GM12878 (cell line): ENCODE measurements around the gene ASMTL. TPM values are rescaled to one million over a fixed set of nuclear protein-coding genes. Genes with fewer than 3 reads are reported as not detected.
A peak's percentile ranks its signal among the peaks of the same experiment; 100 is the strongest.

ENCODE experiments used
- CTCF ChIP-seq, 3 experiments: IDR thresholded peaks in 2 of 3; conservative IDR thresholded peaks in 1 of 3; 2 replicates each; pipeline ENCODE4 v1.5.1; 2011; ENCODE audit warnings: low read depth in 3 of 3, low read length in 3 of 3, mild to moderate bottlenecking in 3 of 3, control low read depth in 2 of 3, moderate library complexity in 2 of 3, inconsistent platforms in 1 of 3, mixed read lengths in 1 of 3; ENCODE audit not compliant: control insufficient read depth in 2 of 3, insufficient read depth in 1 of 3; ENCODE audit errors: extremely low read depth in 1 of 3
- FOXK2 ChIP-seq: fragments of 450-650 bp; IDR thresholded peaks from 2 replicates; pipeline ENCODE4 v1.6.1; 2017; ENCODE audit warnings: mild to moderate bottlenecking, moderate library complexity
- HDAC6 ChIP-seq: fragments of 200-600 bp; sonication (generic); IDR thresholded peaks from one replicate; pipeline ENCODE4 v1.8.0; 2017; ENCODE audit warnings: antibody characterized with exemption; ENCODE audit not compliant: unreplicated experiment
- HDGF ChIP-seq: fragments of 450-650 bp; IDR thresholded peaks from 2 replicates; pipeline ENCODE4 v1.6.1; 2016; ENCODE audit warnings: antibody characterized with exemption
- IRF5 ChIP-seq: fragments of 450-650 bp; IDR thresholded peaks from 2 replicates; pipeline ENCODE4 v1.6.1; 2017; ENCODE audit warnings: borderline replicate concordance
- KLF5 ChIP-seq: fragments of 450-650 bp; IDR thresholded peaks from 2 replicates; pipeline ENCODE4 v1.6.1; 2014; ENCODE audit warnings: mild to moderate bottlenecking; ENCODE audit not compliant: partially characterized antibody
- LARP7 ChIP-seq: fragments of 450-650 bp; IDR thresholded peaks from 2 replicates; pipeline ENCODE4 v1.6.1; 2017; ENCODE audit warnings: mild to moderate bottlenecking
- NBN ChIP-seq: fragments of 450-650 bp; IDR thresholded peaks from 2 replicates; pipeline ENCODE4 v1.6.1; 2016
- NFIC ChIP-seq: IDR thresholded peaks from 2 replicates; pipeline ENCODE4 v1.6.1; 2012; ENCODE audit warnings: low read depth, mild to moderate bottlenecking, inconsistent platforms, low read length, moderate library complexity
- PKNOX1 ChIP-seq: fragments of 450-650 bp; IDR thresholded peaks from 2 replicates; pipeline ENCODE4 v1.6.1; 2016; ENCODE audit warnings: mild to moderate bottlenecking
- POLR2A ChIP-seq: IDR thresholded peaks from 2 replicates; pipeline ENCODE4 v1.6.1; 2011; ENCODE audit warnings: low read depth, mild to moderate bottlenecking, low read length
- POLR2AphosphoS2 ChIP-seq: IDR thresholded peaks from 2 replicates; pipeline ENCODE4 v1.6.1; 2011; ENCODE audit warnings: low read depth, mild to moderate bottlenecking, low read length, improper control_type of control experiment, moderate library complexity
- RAD21 ChIP-seq: IDR thresholded peaks from 2 replicates; pipeline ENCODE4 v1.6.1; 2011; ENCODE audit warnings: mild to moderate bottlenecking, low read depth, low read length, moderate library complexity; ENCODE audit not compliant: insufficient read depth
- RB1 ChIP-seq: fragments of 450-650 bp; formaldehyde crosslinking; IDR thresholded peaks from 2 replicates; pipeline ENCODE4 v1.6.1; 2017; ENCODE audit warnings: mild to moderate bottlenecking, borderline replicate concordance
- REST ChIP-seq: IDR thresholded peaks from 2 replicates; pipeline ENCODE4 v1.6.1; 2012; ENCODE audit warnings: mild to moderate bottlenecking, low read depth, low read length
- SMAD1 ChIP-seq: fragments of 450-650 bp; IDR thresholded peaks from 2 replicates; pipeline ENCODE4 v1.6.1; 2018; ENCODE audit warnings: mild to moderate bottlenecking, low read depth; ENCODE audit not compliant: partially characterized antibody
- SPI1 ChIP-seq: IDR thresholded peaks from 2 replicates; pipeline ENCODE4 v1.6.1; 2011; ENCODE audit warnings: low read depth, mild to moderate bottlenecking, low read length, moderate library complexity, borderline replicate concordance; ENCODE audit not compliant: insufficient read depth
- SREBF1 ChIP-seq: IDR thresholded peaks from 2 replicates; pipeline ENCODE4 v1.6.1; 2012; ENCODE audit warnings: mild to moderate bottlenecking, low read length
- TAF1 ChIP-seq: IDR thresholded peaks from 2 replicates; pipeline ENCODE4 v1.6.1; 2011; ENCODE audit warnings: mild to moderate bottlenecking, low read depth, low read length, borderline replicate concordance
- TBL1XR1 ChIP-seq: IDR thresholded peaks from 2 replicates; pipeline ENCODE4 v1.6.1; 2012; ENCODE audit warnings: low read depth, low read length, improper control_type of control experiment
- TCF7 ChIP-seq: IDR thresholded peaks from 2 replicates; pipeline ENCODE4 v1.6.1; 2014; ENCODE audit warnings: antibody characterized with exemption, borderline replicate concordance
- YBX1 ChIP-seq: fragments of 450-650 bp; IDR thresholded peaks from 2 replicates; pipeline ENCODE4 v1.6.1; 2016; ENCODE audit warnings: antibody characterized with exemption
- YY1 ChIP-seq: IDR thresholded peaks from 2 replicates; pipeline ENCODE4 v1.6.1; 2011; ENCODE audit warnings: low read depth, mild to moderate bottlenecking, low read length
- ZNF207 ChIP-seq: fragments of 450-650 bp; IDR thresholded peaks from 2 replicates; pipeline ENCODE4 v1.6.1; 2014; ENCODE audit warnings: antibody characterized with exemption, mild to moderate bottlenecking, borderline replicate concordance
- ZNF217 ChIP-seq: fragments of 450-650 bp; IDR thresholded peaks from 2 replicates; pipeline ENCODE4 v1.6.1; 2017; ENCODE audit warnings: antibody characterized with exemption, mild to moderate bottlenecking
- ZNF384 ChIP-seq: IDR thresholded peaks from 2 replicates; pipeline ENCODE4 v1.6.1; 2012; ENCODE audit warnings: low read depth, mild to moderate bottlenecking, low read length, improper control_type of control experiment, borderline replicate concordance
- polyA plus RNA-seq, 11 experiments: library from polyadenylated mRNA; depleted of rRNA in 4 of 11; unstranded in 6 of 11; stranded (reverse) in 5 of 11; fragments of >200 nt; fragmentation: Nextera tagmentation in 4 of 11; fragmentation: Illumina TruSeq in 1 of 11; extraction: Ambion mirVana in 4 of 11; extraction: Trizol in 1 of 11; gene quantifications; 1 replicate in 1 of 11; 2 replicates in 10 of 11; pipeline versions ENCODE4 v1.2.1 to v1.2.3, GENCODE V29; 2011 to 2016; ENCODE audit warnings: inconsistent platforms in 2 of 11, missing spikeins in 2 of 11, low read depth in 1 of 11
- total RNA-seq, 4 experiments: library from RNA; depleted of rRNA in 3 of 4; stranded (reverse); fragments of >200 nt in 3 of 4; fragmentation: Illumina TruSeq in 1 of 4; extraction: Trizol in 1 of 4; gene quantifications; 2 replicates each; pipeline versions ENCODE4 v1.2.1 to v1.2.3, GENCODE V29; 2013 to 2021

The ASMTL gene
- total and polyA plus RNA-seq, 10 of the 15 experiments (the other 5 are each of a cell fraction or from before 2014, with no cell fraction given): 1.6 to 51.9 (median 32.1) TPM

GRCh38 chrX:1491851-1492349 is 39.2 kb upstream of the ASMTL start (continued):
- no peak for TF ChIP-seq HDAC6
- TF ChIP-seq PKNOX1: peak; percentile 100
- peak; percentile 82; the same call in 1 of the 2 replicates for TF ChIP-seq HDGF
- TF ChIP-seq SREBF1: no peak
- no peak for TF ChIP-seq SPI1
- no peak for TF ChIP-seq CTCF (IDR thresholded peaks at IDR 0.05 in 2 of 3, conservative IDR thresholded peaks at IDR 0.05 in 1 of 3; ENCODE audit: control insufficient read depth in 2 of 3, extremely low read depth in 1 of 3, insufficient read depth in 1 of 3, low read depth in 3 of 3, low read length in 3 of 3)
- no peak for TF ChIP-seq TCF7
- TF ChIP-seq ZNF207: no peak; the same call in 1 of the 2 replicates
- no peak for TF ChIP-seq RAD21
- no peak; the same call in 1 of the 2 replicates for TF ChIP-seq POLR2AphosphoS2
- no peak for TF ChIP-seq SMAD1
- no peak for TF ChIP-seq REST
- no peak for TF ChIP-seq NBN
- peak; percentile 37 for TF ChIP-seq KLF5
- TF ChIP-seq NFIC: no peak
- TF ChIP-seq RB1: no peak
- TF ChIP-seq POLR2A: 0 out of 2 replicates have a peak, but pooled peaks have one; percentile 46
- peak; percentile 90; the same call in 1 of the 2 replicates for TF ChIP-seq ZNF217
- TF ChIP-seq YBX1: no peak
- TF ChIP-seq FOXK2: no peak
- no peak for TF ChIP-seq TBL1XR1
- TF ChIP-seq TAF1: no peak
- TF ChIP-seq ZNF384: 0 out of 2 replicates have a peak, but pooled peaks have one; percentile 8
- no peak for TF ChIP-seq YY1
- TF ChIP-seq LARP7: no peak
- TF ChIP-seq IRF5: no peak
